Astrocyte of the spinal cord (primary cell): ENCODE data around the gene RGS12.
A peak's percentile ranks its signal among the peaks of the same experiment; 100 is the strongest.

ENCODE experiments used
- DNase-seq: peaks from one replicate; pipeline ENCODE4 v3.0.0; 2011; ENCODE audit warnings: low read depth, low spot score
- H3K4me3 ChIP-seq: 2 replicates; pipeline ENCODE4 v1.5.1; 2011; ENCODE audit warnings: low read depth, mild to moderate bottlenecking, low read length, moderate library complexity
- in situ Hi-C: cut with HindIII; loops from 2 replicates; pipeline ENCODE4 v1.10.0; 2017; ENCODE audit warnings: low sequenced_read_pairs
- TF ChIP-seq, protein P1 (sequence below): IDR thresholded peaks from 2 replicates; pipeline ENCODE4 v1.5.1; 2012; ENCODE audit warnings: low read depth, mild to moderate bottlenecking, low read length, inconsistent platforms

Gene RGS12

DNA sequence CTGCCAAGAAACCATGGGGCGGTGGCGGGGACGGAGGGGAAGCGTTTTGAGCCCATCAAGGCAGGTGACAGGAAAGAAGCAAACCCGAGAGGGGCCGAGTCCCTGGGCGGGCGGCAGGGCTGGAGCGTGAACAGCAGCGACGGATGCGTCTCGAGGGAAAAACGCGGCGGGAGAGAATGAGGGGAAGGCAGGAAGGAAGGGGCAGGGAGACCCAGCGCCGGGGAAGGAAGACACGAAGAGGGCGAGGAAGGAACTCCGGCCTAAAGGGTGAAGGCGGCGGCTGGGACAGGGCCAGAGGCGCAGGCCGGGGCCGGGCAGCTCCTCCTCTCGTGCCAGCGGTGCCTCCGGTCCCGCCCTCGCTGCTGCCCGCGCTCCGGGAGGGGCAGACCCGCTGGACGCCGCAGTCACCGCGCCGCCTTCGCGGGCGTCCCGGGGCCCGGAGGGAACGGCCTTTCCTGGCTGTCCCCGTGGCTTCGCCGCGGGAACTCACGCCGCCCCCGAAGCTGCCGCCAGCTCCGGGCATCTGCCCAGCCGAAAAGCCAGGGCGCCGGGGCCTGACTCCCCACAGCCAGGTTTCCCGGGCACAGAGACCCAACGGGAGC, 751 bp upstream of the RGS12 start:
- peak overlapping the region; percentile 75 for H3K4me3 ChIP-seq
- in situ Hi-C loops = no loop called here
- TF ChIP-seq, protein P1, sequence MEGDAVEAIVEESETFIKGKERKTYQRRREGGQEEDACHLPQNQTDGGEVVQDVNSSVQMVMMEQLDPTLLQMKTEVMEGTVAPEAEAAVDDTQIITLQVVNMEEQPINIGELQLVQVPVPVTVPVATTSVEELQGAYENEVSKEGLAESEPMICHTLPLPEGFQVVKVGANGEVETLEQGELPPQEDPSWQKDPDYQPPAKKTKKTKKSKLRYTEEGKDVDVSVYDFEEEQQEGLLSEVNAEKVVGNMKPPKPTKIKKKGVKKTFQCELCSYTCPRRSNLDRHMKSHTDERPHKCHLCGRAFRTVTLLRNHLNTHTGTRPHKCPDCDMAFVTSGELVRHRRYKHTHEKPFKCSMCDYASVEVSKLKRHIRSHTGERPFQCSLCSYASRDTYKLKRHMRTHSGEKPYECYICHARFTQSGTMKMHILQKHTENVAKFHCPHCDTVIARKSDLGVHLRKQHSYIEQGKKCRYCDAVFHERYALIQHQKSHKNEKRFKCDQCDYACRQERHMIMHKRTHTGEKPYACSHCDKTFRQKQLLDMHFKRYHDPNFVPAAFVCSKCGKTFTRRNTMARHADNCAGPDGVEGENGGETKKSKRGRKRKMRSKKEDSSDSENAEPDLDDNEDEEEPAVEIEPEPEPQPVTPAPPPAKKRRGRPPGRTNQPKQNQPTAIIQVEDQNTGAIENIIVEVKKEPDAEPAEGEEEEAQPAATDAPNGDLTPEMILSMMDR = no peak
- DNase-seq = peak; percentile 18

DNA sequence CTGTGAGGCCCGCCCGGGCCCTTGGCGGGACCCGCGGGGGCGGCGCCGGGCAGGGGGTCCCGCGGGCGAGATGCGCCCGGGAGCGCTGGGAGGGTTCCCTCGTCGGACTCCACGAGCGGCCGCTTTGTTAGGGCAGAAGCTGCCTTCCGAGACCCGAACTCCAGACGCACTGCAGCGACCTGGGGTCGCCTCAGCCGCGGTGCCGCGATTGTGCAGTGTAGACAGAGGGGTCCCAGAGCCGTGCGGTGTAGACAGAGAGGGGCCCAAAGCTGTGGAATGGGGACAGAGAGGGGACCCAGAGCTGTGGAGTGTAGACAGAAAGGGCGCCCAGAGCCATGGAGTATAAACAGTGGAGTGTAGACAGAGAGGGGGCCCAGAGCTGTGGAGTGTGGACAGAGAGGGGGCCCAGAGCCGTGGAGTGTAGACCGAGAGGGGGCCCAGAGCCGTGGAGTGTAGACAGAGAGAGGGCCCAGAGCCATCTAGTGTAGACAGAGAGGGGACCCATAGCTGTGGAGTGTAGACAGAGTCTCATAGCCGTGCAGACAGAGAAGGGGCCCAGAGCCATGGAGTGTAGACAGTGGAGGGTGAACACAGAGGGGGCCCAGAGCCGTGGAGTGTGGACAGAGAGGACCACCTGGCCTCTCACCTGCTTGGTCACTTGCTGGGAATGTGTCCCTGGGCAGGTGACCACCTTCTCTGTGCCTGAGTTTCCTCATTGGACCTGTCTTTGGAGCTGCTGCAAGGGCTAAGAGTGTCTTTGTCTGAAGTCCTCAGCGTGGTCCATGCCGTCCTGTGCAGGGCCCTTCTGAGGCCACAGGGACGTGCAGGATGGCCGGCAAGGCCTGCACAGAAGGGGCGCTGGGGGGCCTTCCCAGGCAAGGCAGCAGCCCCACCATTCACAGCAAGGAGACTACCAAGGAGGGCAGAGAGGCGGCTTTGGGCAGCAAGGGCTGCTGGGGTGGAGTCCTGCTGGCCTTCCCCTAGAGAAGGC, 875 bp downstream of the RGS12 start:
- H3K4me3 ChIP-seq = peak overlapping the region; percentile 76
- TF ChIP-seq, protein P1 = no peak
- DNase-seq = no peak
- in situ Hi-C loops = no loop called here

DNA sequence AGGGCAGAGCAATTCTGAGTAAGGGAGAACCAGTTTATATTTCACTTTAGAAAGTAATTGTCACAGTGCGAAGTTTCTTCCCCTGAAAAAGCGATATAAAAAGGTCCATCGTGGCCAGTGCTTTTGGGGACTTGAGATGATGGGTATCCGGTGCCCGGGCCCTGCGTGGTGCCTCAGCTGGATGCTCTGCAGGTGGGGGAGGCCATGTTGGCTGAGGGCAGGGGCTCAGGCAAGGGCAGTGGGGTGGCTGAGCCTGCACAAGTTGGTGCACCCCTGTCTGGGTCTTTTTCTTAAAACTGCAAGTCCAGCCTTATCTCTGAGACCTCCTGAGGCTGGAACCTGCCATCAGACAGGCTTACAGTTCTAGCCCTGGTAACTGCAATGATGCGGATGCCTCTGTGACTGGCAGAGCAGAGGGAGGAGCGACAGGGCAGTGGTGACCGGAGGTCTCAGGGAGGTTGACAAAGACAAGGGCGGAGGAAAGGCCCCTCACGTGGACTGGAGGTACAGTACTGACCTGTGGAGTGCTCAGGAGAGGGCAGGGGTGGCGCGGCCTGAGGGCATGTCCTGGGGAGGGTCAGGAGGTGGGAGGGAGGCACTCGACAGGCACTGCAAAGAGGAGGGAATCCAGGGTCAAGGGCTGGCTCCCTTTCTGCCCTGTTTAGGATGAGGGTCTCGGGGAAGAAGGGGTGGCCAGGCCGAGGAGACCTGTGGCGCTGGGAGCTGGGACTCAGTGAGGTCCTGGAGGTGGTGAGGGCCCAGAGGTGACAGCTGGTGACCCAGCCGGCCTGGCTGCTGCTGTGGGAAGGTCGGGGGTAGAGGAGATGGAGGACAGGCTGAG, 1.8 kb downstream of the RGS12 start:
- H3K4me3 ChIP-seq = no peak overlapping the region
- no peak for DNase-seq
- in situ Hi-C loops = no loop called here
- TF ChIP-seq, protein P1 = no peak

DNA sequence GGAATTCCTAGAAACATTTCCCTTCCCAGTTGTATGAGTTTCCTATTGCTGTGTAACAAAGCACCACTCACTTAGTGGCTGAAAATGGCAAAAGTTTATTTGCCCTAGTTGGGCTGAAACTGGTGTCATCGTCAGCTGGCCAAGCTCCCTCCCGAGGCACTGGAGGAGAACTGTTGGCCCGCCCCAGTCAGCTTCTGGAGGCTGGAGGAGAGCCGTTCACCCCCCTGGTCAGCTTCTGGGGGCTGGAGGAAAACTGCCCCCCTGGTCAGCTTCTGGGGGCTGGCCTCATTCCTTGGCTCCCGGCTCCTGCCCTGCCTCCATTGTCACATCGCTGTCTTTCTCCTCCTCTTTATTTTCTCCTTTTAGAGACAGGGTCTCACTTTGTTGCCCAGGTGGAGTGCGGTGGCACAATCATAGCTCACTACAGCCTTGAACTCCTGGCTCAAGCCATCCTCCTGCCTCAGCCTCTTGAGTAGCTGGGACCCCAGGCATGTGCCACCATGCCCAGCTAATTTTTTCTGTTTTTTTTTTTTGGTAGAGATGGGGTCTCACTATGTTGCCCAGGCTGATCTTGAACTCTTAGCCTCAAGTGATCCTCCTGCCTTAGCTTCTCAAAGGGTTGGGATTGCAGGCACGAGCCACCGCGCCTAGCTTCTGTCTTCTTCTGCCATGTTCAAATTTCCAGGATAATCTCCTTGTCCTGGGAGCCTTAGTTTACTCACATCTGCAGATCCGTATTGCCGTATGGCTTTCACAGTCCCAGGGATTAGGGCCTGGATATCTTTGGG, 3.2 kb downstream of the RGS12 start:
- DNase-seq = no peak
- TF ChIP-seq, protein P1 = no peak
- in situ Hi-C loops = no loop called here
- H3K4me3 ChIP-seq = no peak overlapping the region

DNA sequence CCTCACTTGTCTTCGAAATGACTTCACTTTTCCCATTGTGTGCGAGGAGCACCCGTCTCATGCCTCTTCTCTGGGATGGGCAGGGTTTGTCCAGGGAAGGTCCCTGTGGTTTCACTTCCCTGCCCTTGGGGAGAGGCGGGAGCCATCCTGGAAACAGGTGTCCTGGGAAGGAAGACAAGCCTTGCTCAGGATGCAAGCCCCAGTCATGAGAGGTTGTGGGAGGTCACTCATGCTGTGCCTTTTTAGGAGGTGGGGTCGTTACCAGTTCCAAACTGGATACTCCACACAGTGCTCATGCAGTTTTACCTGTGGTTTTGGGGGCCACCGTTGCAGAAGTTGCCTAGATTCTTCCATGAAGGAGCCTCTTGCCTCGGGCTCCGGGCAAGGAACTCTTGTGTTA, 3.8 kb downstream of the RGS12 start:
- TF ChIP-seq, protein P1 = no peak
- H3K4me3 ChIP-seq = no peak overlapping the region
- DNase-seq = no peak
- in situ Hi-C loops = no loop called here
